SKM-1 treated with dmso at 0.1 percent for 144 hours (cell line): Measurements from ENCODE around the gene CHRM1.
"Not testable (repeated sequence)": the region's sequence is repeated elsewhere in the genome, so short reads cannot be mapped to it uniquely, and the experiment has no call there.

Experiments
- DNase-seq: peaks from one replicate; lab custom pipeline; 2025; ENCODE audit not compliant: unreplicated experiment; lab: John Stamatoyannopoulos, UW

The CHRM1 gene

DNA sequence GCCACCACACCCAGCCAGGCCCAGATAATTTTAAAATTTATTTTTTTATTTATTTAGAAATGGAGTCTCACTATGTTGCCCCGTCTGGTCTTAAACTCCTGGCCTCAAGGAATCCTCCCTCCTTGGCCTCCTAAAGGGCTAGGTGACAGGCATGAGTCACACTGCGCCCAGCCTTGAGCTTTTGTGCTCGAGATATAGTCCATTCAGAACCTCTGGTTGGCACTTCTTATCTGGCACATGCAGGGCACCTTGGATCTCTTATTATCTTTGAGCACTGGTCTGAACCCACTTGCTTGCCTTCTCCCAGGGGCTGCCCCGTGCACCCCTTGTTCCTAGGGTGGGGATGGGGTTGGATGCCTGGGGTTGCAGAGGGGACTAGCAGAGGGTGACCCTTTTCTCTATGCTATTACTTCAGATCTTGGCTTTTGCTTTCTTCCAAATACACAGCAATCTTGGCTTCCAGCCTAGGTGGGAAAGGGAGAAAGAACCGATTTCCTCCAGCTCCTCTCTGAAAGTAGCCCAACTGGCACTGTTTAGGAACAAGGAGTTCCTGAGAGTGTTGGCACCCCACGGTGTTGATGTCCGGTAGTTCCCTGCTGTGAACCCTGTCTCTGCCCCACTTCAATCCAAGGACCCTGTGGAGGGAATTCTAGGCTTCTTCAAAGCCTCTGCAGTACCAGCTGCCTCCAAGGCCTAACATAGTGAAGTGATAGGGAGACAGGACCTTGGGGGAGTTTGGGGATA is 41.8 kb downstream of the CHRM1 start:
- no peak for DNase-seq

DNA sequence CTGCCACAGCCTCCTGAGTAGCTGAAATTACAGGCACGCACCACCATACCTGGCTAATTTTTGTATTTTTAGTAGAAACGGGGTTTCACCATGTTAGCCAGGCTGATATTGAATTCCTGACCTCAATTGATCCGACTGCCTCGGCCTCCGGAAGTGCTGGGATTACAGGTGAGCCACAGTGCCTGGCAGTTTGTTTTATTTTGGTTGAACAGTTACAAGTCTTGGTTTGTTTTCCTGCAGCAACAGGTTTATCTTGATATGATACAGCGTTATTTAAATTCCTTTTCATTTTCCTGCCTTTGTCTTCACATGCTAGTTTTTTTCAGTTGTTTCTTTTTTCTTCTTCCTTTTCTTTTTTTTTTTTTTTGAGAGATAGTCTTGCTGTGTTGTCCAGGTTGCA is 44.5 kb downstream of the CHRM1 start:
- DNase-seq: no peak

DNA sequence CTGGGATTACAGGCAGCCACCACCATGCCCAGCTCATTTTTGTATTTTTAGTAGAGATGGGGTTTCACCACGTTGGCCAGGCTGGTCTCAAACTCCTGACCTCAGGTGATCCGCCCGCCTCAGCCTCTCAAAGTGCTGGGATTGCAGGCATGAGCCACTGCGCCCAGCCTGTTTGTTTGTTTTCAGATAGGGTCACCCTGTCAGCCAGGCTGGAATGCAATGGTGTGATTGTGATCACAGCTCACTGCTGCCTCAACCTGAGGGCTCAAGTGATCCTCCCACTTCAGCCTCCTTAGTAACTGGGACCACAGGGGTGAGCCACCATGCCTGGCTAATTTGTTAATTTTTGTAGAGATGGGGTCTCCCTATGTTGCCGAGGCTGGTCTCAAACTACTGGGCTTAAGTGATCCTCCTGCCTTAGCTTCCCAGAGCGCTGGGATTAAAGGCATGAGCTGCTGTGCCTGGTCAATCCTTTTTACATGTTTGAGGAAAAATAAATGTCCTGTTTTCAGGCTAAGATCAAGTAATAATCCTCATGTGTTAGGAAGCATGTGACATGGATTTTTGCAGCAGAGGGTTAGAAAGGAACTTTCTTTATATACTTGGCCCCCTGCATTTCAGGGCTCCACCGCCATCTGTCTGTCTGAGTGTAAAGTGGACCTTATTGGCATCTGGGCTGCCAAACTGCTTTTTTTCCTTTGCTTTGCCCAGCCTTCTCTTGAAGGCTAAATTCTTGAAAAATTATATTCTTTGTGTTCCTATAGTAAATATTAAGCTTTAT is 45.3 kb downstream of the CHRM1 start:
- no peak for DNase-seq

DNA sequence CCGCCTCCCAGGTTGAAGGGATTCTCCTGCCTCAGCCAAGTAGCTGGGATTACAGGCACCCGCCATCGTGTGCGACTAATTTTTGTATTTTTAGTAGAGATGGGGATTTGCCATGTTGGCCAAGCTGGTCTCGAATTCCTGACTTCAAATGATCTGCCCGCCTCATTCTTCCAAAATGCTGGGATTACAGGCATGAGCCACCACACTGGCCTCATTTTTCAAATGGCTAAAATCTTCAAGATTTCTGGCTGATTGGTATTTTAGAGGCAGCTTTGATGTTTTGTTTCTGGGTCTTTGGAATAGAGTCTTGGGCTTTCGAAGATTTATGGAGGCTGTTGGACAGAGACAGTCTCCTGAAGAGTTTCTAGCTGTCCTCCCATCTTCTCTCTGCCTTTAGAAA is 46.3 kb downstream of the CHRM1 start:
- DNase-seq: no peak

DNA sequence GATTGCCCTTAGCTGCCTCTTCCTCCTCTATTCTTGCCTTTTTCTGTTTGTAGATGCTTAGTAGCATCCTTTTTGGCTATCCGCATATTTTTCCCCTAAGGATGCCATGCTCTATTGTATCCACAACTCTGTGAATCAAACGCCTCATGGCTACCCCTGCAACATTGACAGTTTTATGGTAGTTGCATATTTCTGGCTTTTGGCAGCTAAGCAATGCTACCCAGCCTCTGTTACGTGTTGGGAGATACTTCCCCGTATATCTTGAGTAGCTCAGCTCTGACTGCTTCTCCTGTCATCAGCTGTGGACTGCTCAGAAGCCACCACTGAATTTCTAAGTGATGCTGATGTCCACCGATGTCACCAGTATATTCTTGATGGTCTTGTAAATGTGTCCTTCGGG is 55.5 kb downstream of the CHRM1 start:
- DNase-seq: no peak

DNA sequence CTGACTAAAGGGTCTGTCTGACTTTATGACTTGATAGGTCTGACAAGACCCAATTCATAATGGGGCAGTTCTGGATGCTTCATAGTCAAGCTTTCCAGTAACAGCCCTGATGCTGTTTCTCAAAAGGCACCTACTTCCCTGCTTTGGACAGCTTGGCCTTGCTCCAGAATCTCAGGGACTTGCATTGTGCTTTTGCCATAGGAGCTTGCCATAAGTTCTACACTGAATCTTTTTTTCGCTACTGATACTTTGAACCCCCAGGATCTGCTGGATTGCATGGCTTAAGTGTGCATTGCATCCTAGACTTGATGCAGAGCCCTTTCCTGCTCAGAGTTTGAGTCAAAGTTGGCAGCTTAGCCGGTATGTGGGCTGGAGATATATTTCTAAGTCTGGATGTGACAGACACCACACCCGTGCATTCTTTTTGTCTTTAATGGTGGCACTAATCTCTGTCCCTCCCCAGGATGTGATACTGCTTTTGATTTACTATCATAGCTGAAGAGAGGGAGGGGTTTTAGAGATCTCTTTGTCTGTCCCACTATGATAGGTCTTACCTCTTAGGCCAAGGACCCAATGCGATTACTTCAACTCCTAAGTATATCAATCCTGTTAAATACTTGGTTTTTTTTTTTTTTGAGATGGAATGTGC is 57.4 kb downstream of the CHRM1 start:
- no peak for DNase-seq

DNA sequence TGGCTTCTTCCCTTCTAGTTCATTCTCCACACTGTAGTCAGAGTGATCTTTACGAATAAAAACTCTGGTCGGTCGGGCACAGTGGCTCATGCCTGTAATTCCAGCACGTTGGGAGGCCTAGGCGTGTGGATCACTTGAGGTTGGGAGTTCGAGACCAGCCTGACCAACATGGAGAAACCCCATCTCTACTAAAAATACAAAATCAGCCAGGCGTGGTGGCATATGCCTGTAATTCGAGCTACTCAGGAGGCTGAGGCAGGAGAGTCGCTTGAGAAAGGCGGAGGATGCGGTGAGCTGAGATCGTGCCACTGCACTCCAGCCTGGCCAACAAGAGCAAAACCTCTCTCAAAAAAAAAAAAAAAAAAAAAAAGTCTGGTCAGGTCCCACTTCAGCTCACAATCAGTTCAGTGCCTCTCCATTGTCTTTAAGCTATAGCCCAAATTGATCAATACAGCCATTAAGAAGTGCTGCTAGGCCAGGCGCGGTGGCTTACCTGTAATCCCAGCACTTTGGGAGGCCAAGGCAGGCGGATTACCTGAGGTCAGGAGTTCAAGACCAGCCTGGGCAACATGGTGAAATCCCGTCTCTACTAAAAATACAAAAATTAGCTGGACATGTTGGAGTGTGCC is 59.5 kb downstream of the CHRM1 start:
- not testable (repeated sequence) for DNase-seq

DNA sequence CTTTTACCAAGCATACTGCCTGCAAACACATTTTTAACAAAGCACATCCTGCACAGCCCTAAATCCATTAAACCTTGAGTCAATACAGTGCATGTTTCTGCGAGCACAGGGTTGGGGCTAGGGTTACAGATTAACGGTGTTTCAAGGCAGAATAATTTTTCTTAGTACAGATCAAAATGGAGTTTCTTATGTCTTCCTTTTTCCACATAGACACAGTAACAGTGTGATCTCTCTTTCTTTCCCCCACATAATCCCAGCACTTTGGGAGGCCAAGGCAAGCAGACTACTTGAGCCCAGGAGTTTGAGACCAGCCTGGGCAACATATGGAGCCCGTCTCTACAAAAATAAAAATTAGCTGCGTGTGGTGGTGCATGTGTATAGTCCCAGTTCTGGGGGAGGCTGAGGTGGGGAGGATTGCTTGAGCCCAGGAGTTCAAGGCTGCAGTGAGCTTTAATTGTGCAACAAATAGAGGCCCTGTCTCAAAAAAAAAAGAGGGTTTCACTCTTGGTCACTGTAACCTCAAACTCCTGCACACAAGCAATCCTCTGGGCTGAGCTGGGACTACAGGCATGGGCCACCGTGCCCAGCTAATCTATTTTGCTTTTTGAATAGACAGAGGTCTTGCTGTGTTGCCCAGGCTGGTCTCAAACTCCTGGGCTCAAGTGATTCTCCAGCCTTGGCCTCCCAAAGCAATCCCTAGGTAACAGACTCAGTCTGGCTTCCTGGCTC is 60.2 kb downstream of the CHRM1 start:
- no peak for DNase-seq

DNA sequence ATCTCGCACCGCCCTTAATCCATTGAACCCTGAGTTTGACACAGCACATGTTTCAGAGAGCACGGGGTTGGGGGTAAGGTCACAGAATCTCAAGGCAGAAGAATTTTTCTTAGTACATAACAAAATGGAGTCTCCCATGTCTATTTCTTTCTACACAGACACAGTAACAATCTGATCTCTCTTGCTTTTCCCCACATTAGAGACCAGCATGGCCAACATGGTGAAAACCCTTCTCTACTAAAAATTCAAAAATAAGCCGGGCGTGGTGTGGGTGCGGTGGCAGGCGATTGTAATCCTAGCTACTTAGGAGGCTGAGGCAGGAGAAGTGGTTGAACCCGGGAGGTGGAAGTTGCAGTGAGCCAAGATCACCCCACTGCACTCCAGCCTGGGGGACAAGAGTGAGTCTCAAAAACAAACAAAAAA is 61.9 kb downstream of the CHRM1 start:
- DNase-seq: not testable (repeated sequence)
